Raji (cell line): Measurements from ENCODE around the gene TAF3.

Experiments
- POLR2A ChIP-seq: IDR thresholded peaks from 2 replicates; pipeline ENCODE4 v1.6.1; 2011; ENCODE audit warnings: low read depth, low read length, control low read depth; ENCODE audit not compliant: insufficient read depth

TAF3 gene

GRCh38 chr10:7804216-7804615 is 14.1 kb upstream of the TAF3 start:
- TF ChIP-seq POLR2A, result no peak

- no peak for TF ChIP-seq POLR2A
Measured at GRCh38 chr10:7804741-7805140, 13.6 kb upstream of the TAF3 start.

GRCh38 chr10:7808686-7809267 is 9.5 kb upstream of the TAF3 start:
- no peak for TF ChIP-seq POLR2A

- TF ChIP-seq POLR2A, result no peak
Measured at GRCh38 chr10:7810443-7810842, 7.9 kb upstream of the TAF3 start.

GRCh38 chr10:7811000-7811399 is 7.3 kb upstream of the TAF3 start:
- TF ChIP-seq POLR2A, result no peak

GRCh38 chr10:7813481-7813880 is 4.8 kb upstream of the TAF3 start:
- TF ChIP-seq POLR2A, result no peak

GRCh38 chr10:7817576-7817975 is 729 bp upstream of the TAF3 start:
- TF ChIP-seq POLR2A, result no peak

GRCh38 chr10:7817984-7818294 is 366 bp upstream of the TAF3 start:
- TF ChIP-seq POLR2A, result no peak

- no peak for TF ChIP-seq POLR2A
Measured at GRCh38 chr10:7819121-7819460, 786 bp downstream of the TAF3 start.

GRCh38 chr10:7824251-7824650 is 5.9 kb downstream of the TAF3 start:
- no peak for TF ChIP-seq POLR2A

GRCh38 chr10:7826971-7827370 is 8.7 kb downstream of the TAF3 start:
- TF ChIP-seq POLR2A, result no peak

GRCh38 chr10:7829289-7829834 is 11.1 kb downstream of the TAF3 start:
- TF ChIP-seq POLR2A, result no peak

- no peak for TF ChIP-seq POLR2A
Measured at GRCh38 chr10:7832060-7832459, 13.8 kb downstream of the TAF3 start.

- no peak for TF ChIP-seq POLR2A
Measured at GRCh38 chr10:7833210-7833609, 14.9 kb downstream of the TAF3 start.

GRCh38 chr10:7834262-7834661 is 16.0 kb downstream of the TAF3 start:
- TF ChIP-seq POLR2A, result no peak

GRCh38 chr10:7836571-7836970 is 18.3 kb downstream of the TAF3 start:
- TF ChIP-seq POLR2A, result no peak

- no peak for TF ChIP-seq POLR2A
Measured at GRCh38 chr10:7846591-7846990, 28.3 kb downstream of the TAF3 start.
